HG03520 (cell line): Measurements from ENCODE around the gene RPS4Y2.

Source experiments
- ATAC-seq: cut with Tn5 transposase; IDR thresholded peaks from one replicate; pipeline ENCODE4 v1.9.1; 2021; ENCODE audit warnings: mild to moderate bottlenecking, moderate library complexity; ENCODE audit not compliant: unreplicated experiment

RPS4Y2 gene

DNA sequence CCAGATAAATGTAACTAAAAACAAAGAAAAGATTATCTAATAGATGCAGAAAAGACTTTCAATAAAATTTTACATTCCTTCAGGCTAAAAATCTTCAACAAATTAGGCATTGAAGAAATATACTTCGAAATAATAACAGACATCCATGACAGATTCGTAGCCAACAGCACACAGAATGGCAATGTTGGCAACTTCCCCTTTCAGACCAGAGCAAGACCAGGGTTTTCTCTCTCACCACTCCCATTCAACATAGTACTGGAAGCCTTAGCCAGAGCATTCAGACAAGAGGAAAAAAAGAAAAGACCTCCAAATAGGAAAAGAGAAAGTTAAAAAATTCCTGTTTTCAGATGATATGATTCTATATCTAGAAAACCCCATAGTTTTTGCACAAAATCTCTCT lies 61.2 kb downstream of the RPS4Y2 start:
- no peak for ATAC-seq
